K562 (cell line): ENCODE measurements around the gene FARP1. TPM values are rescaled to one million over a fixed set of nuclear protein-coding genes. Genes with fewer than 3 reads are reported as not detected.

ENCODE experiments used
- ATAC-seq: fragments of 200-7000 bp; cut with Tn5 transposase; 3 replicates; pipeline ENCODE4 v1.9.1; 2020; ENCODE audit warnings: moderate library complexity
- BruUV-seq: library from RNA; stranded (reverse); fragments of 400-500 nt; replicated peaks from 2 replicates; lab custom pipeline; 2021; lab: Mats Ljungman, UMichigan
- CTCF ChIA-PET: fragments of 300-600 bp; formaldehyde crosslinking; extraction: SDS; loops from one replicate; lab custom pipeline; 2021; ENCODE audit warnings: low intra/inter-chr PET ratio; lab: Yijun Ruan, JAX
- POLR2A ChIA-PET: fragments of 300-600, 350-650 bp; sonication (Branson Sonifier 250); formaldehyde crosslinking; extraction: SDS; loops from one replicate; lab custom pipeline; 2021; ENCODE audit warnings: antibody characterized with exemption, inconsistent platforms; lab: Yijun Ruan, JAX
- DNase-seq, 4 experiments: peaks; one replicate each; pipeline versions ENCODE4 v3.0.0 to v3.0.0-alpha.2; 2011 to 2018; ENCODE audit warnings: low spot score in 3 of 4, mixed read lengths in 3 of 4; ENCODE audit errors: extremely low read depth in 1 of 4
- FAIRE-seq: peaks from 2 replicates; lab custom pipeline; 2011; peaks lifted over from hg19 to GRCh38; lab: Jason Lieb, UNC
- H2AFZ ChIP-seq: 2 replicates; pipeline ENCODE4 v1.6.0; 2011; ENCODE audit warnings: low read depth, low read length, control low read depth, inconsistent platforms
- H3K27ac ChIP-seq: fragments of 200-600 bp; 3 replicates; pipeline ENCODE4 v1.8.0; 2011; ENCODE audit warnings: low read depth, mild to moderate bottlenecking, control low read depth, inconsistent platforms, low read length, moderate library complexity, mixed read lengths; ENCODE audit errors: extremely low read depth
- H3K27me3 ChIP-seq, 2 experiments: fragments of 300-600 bp in 1 of 2; 2 replicates in 1 of 2; 3 replicates in 1 of 2; pipeline versions ENCODE4 v1.6.0 to v1.8.0; 2011; ENCODE audit warnings: inconsistent platforms in 2 of 2, low read length in 2 of 2, mild to moderate bottlenecking in 1 of 2, mixed read lengths in 1 of 2, moderate library complexity in 1 of 2; ENCODE audit not compliant: control insufficient read depth in 2 of 2, insufficient read depth in 2 of 2
- H3K36me3 ChIP-seq: fragments of 300-600 bp; 3 replicates; pipeline ENCODE4 v1.8.0; 2011; ENCODE audit warnings: mild to moderate bottlenecking, low read length, inconsistent platforms; ENCODE audit not compliant: control insufficient read depth, insufficient read depth
- H3K4me1 ChIP-seq, 2 experiments: fragments of 200-600 bp in 1 of 2; replicated peaks in 1 of 2; 2 replicates in 1 of 2; 3 replicates in 1 of 2; pipeline versions ENCODE4 v1.5.1 to v1.8.0; 2011; ENCODE audit warnings: inconsistent platforms in 2 of 2, low read length in 2 of 2, mild to moderate bottlenecking in 1 of 2, mixed read lengths in 1 of 2, moderate library complexity in 1 of 2; ENCODE audit not compliant: control insufficient read depth in 2 of 2, insufficient read depth in 2 of 2
- H3K4me2 ChIP-seq: 2 replicates; pipeline ENCODE4 v1.6.1; 2011; ENCODE audit warnings: low read length, control low read depth, inconsistent platforms, mixed read lengths; ENCODE audit not compliant: insufficient read depth
- H3K4me3 ChIP-seq: fragments of 200-600 bp; sonication (generic), shearing (Covaris generic); 2 replicates; pipeline ENCODE4 v1.5.1; 2016; ENCODE audit warnings: control low read depth, inconsistent platforms
- H3K79me2 ChIP-seq: fragments of 200-600 bp; 3 replicates; pipeline ENCODE4 v1.8.0; 2011; ENCODE audit warnings: low read length, inconsistent platforms; ENCODE audit not compliant: control insufficient read depth, insufficient read depth
- H3K9ac ChIP-seq, 2 experiments: 2 replicates each; pipeline versions ENCODE4 v1.6.0 to v1.6.1; 2011; ENCODE audit warnings: low read depth in 2 of 2, low read length in 2 of 2, control low read depth in 1 of 2, inconsistent platforms in 1 of 2, mild to moderate bottlenecking in 1 of 2, mixed read lengths in 1 of 2; ENCODE audit not compliant: insufficient read depth in 1 of 2
- H3K9me1 ChIP-seq: one replicate; pipeline ENCODE4 v1.6.0; 2011; ENCODE audit warnings: inconsistent platforms, mild to moderate bottlenecking, low read length, moderate library complexity; ENCODE audit not compliant: control insufficient read depth, insufficient read depth
- H3K9me3 ChIP-seq: replicated peaks from 2 replicates; pipeline ENCODE4 v1.5.1; 2011; ENCODE audit warnings: low read depth, low read length, inconsistent platforms; ENCODE audit not compliant: control insufficient read depth, insufficient read depth
- H4K20me1 ChIP-seq: replicated peaks from 2 replicates; pipeline ENCODE4 v1.6.1; 2011; ENCODE audit warnings: low read length, inconsistent platforms, mixed read lengths; ENCODE audit not compliant: control insufficient read depth, insufficient read depth
- AFF4 ChIP-seq: sonication (generic); formaldehyde crosslinking; IDR thresholded peaks from 2 replicates; pipeline ENCODE4 v1.8.0; 2023; ENCODE audit warnings: mild to moderate bottlenecking, missing genetic modification reagents
- CAMTA2 ChIP-seq: fragments of 250-450 bp; sonication (Bioruptor Pico); conservative IDR thresholded peaks from 2 replicates; pipeline ENCODE4 v1.5.1; 2022
- NFIC ChIP-seq: fragments of 450-650 bp; IDR thresholded peaks from 2 replicates; pipeline ENCODE4 v1.6.1; 2017; ENCODE audit warnings: mild to moderate bottlenecking, inconsistent platforms
- NFIX ChIP-seq: fragments of 250-450 bp; sonication (Bioruptor Pico); IDR thresholded peaks from 2 replicates; pipeline ENCODE4 v1.4.0; 2020; ENCODE audit warnings: low read depth, mild to moderate bottlenecking, moderate library complexity
- POLR2AphosphoS2 ChIP-seq: IDR thresholded peaks from 2 replicates; pipeline ENCODE4 v1.6.1; 2012; ENCODE audit warnings: low read length, improper control_type of control experiment
- ZFP1 ChIP-seq: fragments of 450-650 bp; formaldehyde crosslinking; IDR thresholded peaks from 2 replicates; pipeline ENCODE4 v1.4.0; 2020; ENCODE audit warnings: mild to moderate bottlenecking, mixed read lengths
- ZNF24 ChIP-seq: fragments of 450-650 bp; IDR thresholded peaks from 2 replicates; pipeline ENCODE4 v1.6.1; 2016
- ZNF395 ChIP-seq: fragments of 200-800 bp; sonication (Bioruptor generic); IDR thresholded peaks from 2 replicates; pipeline ENCODE4 v1.6.1; 2017; ENCODE audit warnings: missing genetic modification characterization, missing compliant biosample characterization
- WGBS: fragments of 100-300 bp; shearing (Covaris generic); methylation state at CpG from one replicate; pipeline ENCODE4 v1.1.6; 2016; ENCODE audit warnings: low coverage, mixed read lengths; ENCODE audit not compliant: insufficient coverage; ENCODE audit errors: missing lambda C conversion rate; 5-methylcytosine and 5-hydroxymethylcytosine counted together
- in situ Hi-C: fragments of 300-500 bp; cut with MboI; formaldehyde crosslinking; loops from 4 replicates; pipeline ENCODE4 v1.15.0; 2018; ENCODE audit warnings: inconsistent platforms, mixed read lengths
- intact Hi-C: fragments of 100-400 bp; cut with micrococcal nuclease; formaldehyde crosslinking; loops from 2 replicates; pipeline ENCODE4 v1.14.2; 2022
- polyA plus RNA-seq, 8 experiments: library from polyadenylated mRNA; depleted of rRNA in 4 of 8; stranded (reverse) in 5 of 8; unstranded in 3 of 8; fragments of >200 nt; fragmentation: Nextera tagmentation in 2 of 8; fragmentation: Illumina TruSeq in 1 of 8; extraction: Ambion mirVana in 2 of 8; extraction: Trizol in 1 of 8; gene quantifications; 2 replicates each; pipeline versions ENCODE4 v1.2.1 to v1.2.3, GENCODE V29; 2011 to 2014; ENCODE audit warnings: inconsistent platforms in 1 of 8, missing spikeins in 1 of 8
- total RNA-seq, 7 experiments: library from RNA; depleted of rRNA in 6 of 7; stranded (reverse); fragments of >200 nt in 6 of 7; fragmentation: Illumina TruSeq in 2 of 7; extraction: Trizol in 2 of 7; gene quantifications; 2 replicates each; pipeline versions ENCODE4 v1.2.1 to v1.2.3, GENCODE V29; 2011 to 2021; ENCODE audit warnings: low replicate concordance in 1 of 7
- TF ChIP-seq, protein P1 (sequence below), 2 experiments: fragments of 250-450 bp in 1 of 2; fragments of 450-650 bp in 1 of 2; sonication (Bioruptor Pico) in 1 of 2; IDR thresholded peaks; 2 replicates each; pipeline versions ENCODE4 v1.6.1 to v1.8.0; 2016 to 2021; ENCODE audit warnings: mild to moderate bottlenecking in 2 of 2, moderate library complexity in 2 of 2, missing compliant biosample characterization in 1 of 2, missing genetic modification characterization in 1 of 2

The FARP1 gene
- total and polyA plus RNA-seq, 9 of the 15 experiments (the other 6 are each of a cell fraction or from before 2014, with no cell fraction given) = 0.03 to 0.29 (median 0.05) TPM; not detected in 3

DNA sequence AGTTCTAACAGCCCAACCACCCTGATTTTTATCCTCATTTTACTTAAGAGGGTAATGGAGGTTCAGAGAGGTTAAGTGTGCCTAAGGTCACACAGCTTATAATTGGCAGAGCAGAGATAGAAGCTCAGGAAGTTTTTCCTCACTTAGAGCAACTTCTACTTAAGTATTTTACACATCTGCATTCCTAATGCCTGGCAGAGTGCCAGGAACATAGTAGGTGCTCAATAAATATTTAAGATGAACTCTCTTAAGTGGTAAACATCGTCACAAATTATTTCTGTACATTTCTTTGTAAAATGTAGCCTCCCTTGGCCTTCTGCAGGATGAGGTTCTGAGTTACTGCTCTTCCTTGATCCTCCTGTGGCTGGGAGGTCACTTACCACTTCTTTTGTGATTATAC lies 14.7 kb downstream of the FARP1 start:
- WGBS = 0% methylated on average over 1 of the region's 1 CpG
- TF ChIP-seq NFIX (CRISPR knock-in tag) (peak; percentile 59), NFIC (peak; percentile 74)
- TF ChIP-seq, protein P1, sequence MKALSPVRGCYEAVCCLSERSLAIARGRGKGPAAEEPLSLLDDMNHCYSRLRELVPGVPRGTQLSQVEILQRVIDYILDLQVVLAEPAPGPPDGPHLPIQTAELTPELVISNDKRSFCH (CRISPR knock-in tag; IDR thresholded peaks at IDR 0.05) = no peak
- TF ChIP-seq, protein P1 (tag; IDR thresholded peaks at IDR 0.05) = no peak
- TF ChIP-seq, all 486 proteins: peak for 2
- H4K20me1 ChIP-seq = no peaks in the 10 kb centered on the region
- intact Hi-C loops = no loop called here
- no peak overlapping the region for H3K27ac ChIP-seq
- no peak overlapping the region for H3K4me2 ChIP-seq
- no peaks in the 10 kb centered on the region for H3K9me1 ChIP-seq
- no peaks in the 10 kb centered on the region for H3K36me3 ChIP-seq
- no TSS peak for BruUV-seq
- no peaks in the 10 kb centered on the region for H3K9me3 ChIP-seq
- ChIA-PET POLR2A (no interaction called here), CTCF (no interaction called here)
- DNase-seq (no peak), ATAC-seq (no peak), FAIRE-seq (no peak)
- H2AFZ ChIP-seq = no peak overlapping the region
- H3K9ac ChIP-seq = no peak overlapping the region
- no peaks in the 10 kb centered on the region for H3K4me1 ChIP-seq
- no peaks in the 10 kb centered on the region for H3K79me2 ChIP-seq
- no peak overlapping the region for H3K4me3 ChIP-seq
- H3K27me3 ChIP-seq = no peaks in the 10 kb centered on the region
- in situ Hi-C loops = no loop called here

GRCh38 chr13:98158172-98158899 lies 15.4 kb downstream of the FARP1 start:
- no peaks in the 10 kb centered on the region for H3K9me3 ChIP-seq
- no peak for FAIRE-seq
- POLR2A ChIA-PET = no interaction called here
- TF ChIP-seq ZNF24 = no peak
- no peak for TF ChIP-seq ZNF395 (CRISPR knock-in tag)
- TF ChIP-seq POLR2AphosphoS2 = no peak
- no peak for TF ChIP-seq AFF4 (CRISPR knock-in tag)
- no peak for TF ChIP-seq CAMTA2
- TF ChIP-seq ZFP1 (CRISPR knock-in tag) = no peak

More at GRCh38 chr13:98158172-98158899, 15.4 kb downstream of the FARP1 start:
- no peak for DNase-seq
- no peak overlapping the region for H3K4me3 ChIP-seq
- H3K36me3 ChIP-seq = no peaks in the 10 kb centered on the region
- H3K9me1 ChIP-seq = no peaks in the 10 kb centered on the region
- CTCF ChIA-PET = no interaction called here
- WGBS = 0% methylated on average over 2 of the region's 5 CpGs
- H2AFZ ChIP-seq = no peak overlapping the region
- no TSS peak for BruUV-seq
- H3K27ac ChIP-seq = no peak overlapping the region
- no peaks in the 10 kb centered on the region for H3K79me2 ChIP-seq
- no peak overlapping the region for H3K9ac ChIP-seq
- no peaks in the 10 kb centered on the region for H4K20me1 ChIP-seq
- no peaks in the 10 kb centered on the region for H3K4me1 ChIP-seq
- intact Hi-C loops (no loop called here), in situ Hi-C loops (no loop called here)
- no peaks in the 10 kb centered on the region for H3K27me3 ChIP-seq
- no peak for ATAC-seq
- H3K4me2 ChIP-seq = no peak overlapping the region
